K562 (cell line): Measurements from ENCODE around the gene NR3C1. TPM values are rescaled to one million over a fixed set of nuclear protein-coding genes. Genes with fewer than 3 reads are reported as not detected.

Source experiments
- BDP1 ChIP-seq: IDR thresholded peaks from 3 replicates; pipeline ENCODE4 v1.6.1; 2011; ENCODE audit not compliant: insufficient read length, insufficient read depth
- CBFA2T3 ChIP-seq: fragments of 450-650 bp; IDR thresholded peaks from 2 replicates; pipeline ENCODE4 v1.6.1; 2017
- DIDO1 ChIP-seq: fragments of 450-650 bp; IDR thresholded peaks from 2 replicates; pipeline ENCODE4 v1.6.1; 2016; ENCODE audit warnings: low read depth, missing biosample characterization, missing genetic modification characterization
- ESRRB ChIP-seq: fragments of 250-450 bp; sonication (Bioruptor Pico); IDR thresholded peaks from 2 replicates; pipeline ENCODE4 v1.5.0; 2020; ENCODE audit warnings: mild to moderate bottlenecking, moderate library complexity, borderline replicate concordance
- ETV5 ChIP-seq: sonication (generic); formaldehyde crosslinking; IDR thresholded peaks from 2 replicates; pipeline ENCODE4 v1.4.0; 2020; ENCODE audit warnings: low read depth, mild to moderate bottlenecking, missing genetic modification reagents
- NBN ChIP-seq: fragments of 450-650 bp; IDR thresholded peaks from 2 replicates; pipeline ENCODE4 v1.6.1; 2016; ENCODE audit warnings: low read depth, mild to moderate bottlenecking
- NR2C2 ChIP-seq, 2 experiments: fragments of 200-800 bp in 1 of 2; sonication (Bioruptor generic) in 1 of 2; sonication (generic) in 1 of 2; formaldehyde crosslinking in 1 of 2; IDR thresholded peaks; 2 replicates each; pipeline versions ENCODE4 v1.6.1 to v1.8.0; 2016 to 2022; ENCODE audit warnings: mild to moderate bottlenecking in 1 of 2, missing compliant biosample characterization in 1 of 2, missing genetic modification characterization in 1 of 2, missing genetic modification reagents in 1 of 2
- POLR2G ChIP-seq: fragments of 200-400 bp; formaldehyde crosslinking; IDR thresholded peaks from 2 replicates; pipeline ENCODE4 v1.6.1; 2017; ENCODE audit warnings: low read depth, mild to moderate bottlenecking, antibody characterized with exemption, low read length, moderate library complexity
- RFX1 ChIP-seq: fragments of 450-650 bp; IDR thresholded peaks from 2 replicates; pipeline ENCODE4 v1.6.1; 2016; ENCODE audit warnings: mild to moderate bottlenecking, moderate library complexity
- TARDBP ChIP-seq: fragments of 450-650 bp; IDR thresholded peaks from 2 replicates; pipeline ENCODE4 v1.6.1; 2016
- TRIM25 ChIP-seq: fragments of 450-650 bp; IDR thresholded peaks from 2 replicates; pipeline ENCODE4 v1.7.0; 2016; ENCODE audit warnings: borderline replicate concordance
- WHSC1 ChIP-seq: IDR thresholded peaks from one replicate; pipeline ENCODE4 v1.6.1; 2012; ENCODE audit warnings: low read length, control low read depth, inconsistent platforms
- ZNF239 ChIP-seq: fragments of 250-450 bp; sonication (Bioruptor Pico); IDR thresholded peaks from 2 replicates; pipeline ENCODE4 v1.4.0; 2020; ENCODE audit warnings: mild to moderate bottlenecking
- ZNF518B ChIP-seq: fragments of 250-450 bp; sonication (Bioruptor Pico); IDR thresholded peaks from 2 replicates; pipeline ENCODE4 v1.5.0; 2021; ENCODE audit warnings: mild to moderate bottlenecking, moderate library complexity
- polyA plus RNA-seq, 8 experiments: library from polyadenylated mRNA; depleted of rRNA in 4 of 8; stranded (reverse) in 5 of 8; unstranded in 3 of 8; fragments of >200 nt; fragmentation: Nextera tagmentation in 2 of 8; fragmentation: Illumina TruSeq in 1 of 8; extraction: Ambion mirVana in 2 of 8; extraction: Trizol in 1 of 8; gene quantifications; 2 replicates each; pipeline versions ENCODE4 v1.2.1 to v1.2.3, GENCODE V29; 2011 to 2014; ENCODE audit warnings: inconsistent platforms in 1 of 8, missing spikeins in 1 of 8
- total RNA-seq, 7 experiments: library from RNA; depleted of rRNA in 6 of 7; stranded (reverse); fragments of >200 nt in 6 of 7; fragmentation: Illumina TruSeq in 2 of 7; extraction: Trizol in 2 of 7; gene quantifications; 2 replicates each; pipeline versions ENCODE4 v1.2.1 to v1.2.3, GENCODE V29; 2011 to 2021; ENCODE audit warnings: low replicate concordance in 1 of 7
- TF ChIP-seq, protein P1 (sequence below): IDR thresholded peaks from 2 replicates; pipeline ENCODE4 v1.6.1; 2011; ENCODE audit warnings: borderline replicate concordance, low read depth, mild to moderate bottlenecking, moderate library complexity, low read length; ENCODE audit not compliant: insufficient read depth, poor library complexity, severe bottlenecking
- TF ChIP-seq, protein P2 (sequence below): sonication (generic); formaldehyde crosslinking; IDR thresholded peaks from 2 replicates; pipeline ENCODE4 v1.8.0; 2022; ENCODE audit warnings: missing genetic modification reagents, mild to moderate bottlenecking, moderate library complexity, borderline replicate concordance
- TF ChIP-seq, protein P3 (sequence below): fragments of 250-450 bp; sonication (Bioruptor Pico); IDR thresholded peaks from 2 replicates; pipeline ENCODE4 v1.8.0; 2022; ENCODE audit warnings: inconsistent platforms

Gene NR3C1
- total and polyA plus RNA-seq, 9 of the 15 experiments (the other 6 are each of a cell fraction or from before 2014, with no cell fraction given) = 8.2 to 36.0 (median 15.0) TPM

- no peak for TF ChIP-seq ZNF518B
- TF ChIP-seq POLR2G = peak; percentile 96
- no peak for TF ChIP-seq ZNF239 (CRISPR knock-in tag)
- no peak for TF ChIP-seq BDP1
- TF ChIP-seq NR2C2 (CRISPR knock-in tag; IDR thresholded peaks at IDR 0.05) = no peak
- peak; percentile 87 for TF ChIP-seq NR2C2 (tag; IDR thresholded peaks at IDR 0.05)
- TF ChIP-seq ESRRB (CRISPR knock-in tag) = no peak
- TF ChIP-seq RFX1 = no peak
- TF ChIP-seq CBFA2T3 = no peak
- TF ChIP-seq, protein P1, sequence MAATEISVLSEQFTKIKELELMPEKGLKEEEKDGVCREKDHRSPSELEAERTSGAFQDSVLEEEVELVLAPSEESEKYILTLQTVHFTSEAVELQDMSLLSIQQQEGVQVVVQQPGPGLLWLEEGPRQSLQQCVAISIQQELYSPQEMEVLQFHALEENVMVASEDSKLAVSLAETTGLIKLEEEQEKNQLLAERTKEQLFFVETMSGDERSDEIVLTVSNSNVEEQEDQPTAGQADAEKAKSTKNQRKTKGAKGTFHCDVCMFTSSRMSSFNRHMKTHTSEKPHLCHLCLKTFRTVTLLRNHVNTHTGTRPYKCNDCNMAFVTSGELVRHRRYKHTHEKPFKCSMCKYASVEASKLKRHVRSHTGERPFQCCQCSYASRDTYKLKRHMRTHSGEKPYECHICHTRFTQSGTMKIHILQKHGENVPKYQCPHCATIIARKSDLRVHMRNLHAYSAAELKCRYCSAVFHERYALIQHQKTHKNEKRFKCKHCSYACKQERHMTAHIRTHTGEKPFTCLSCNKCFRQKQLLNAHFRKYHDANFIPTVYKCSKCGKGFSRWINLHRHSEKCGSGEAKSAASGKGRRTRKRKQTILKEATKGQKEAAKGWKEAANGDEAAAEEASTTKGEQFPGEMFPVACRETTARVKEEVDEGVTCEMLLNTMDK = no peak
- TF ChIP-seq TRIM25 = no peak
- no peak for TF ChIP-seq TARDBP
- TF ChIP-seq NBN = no peak
- TF ChIP-seq, protein P2, sequence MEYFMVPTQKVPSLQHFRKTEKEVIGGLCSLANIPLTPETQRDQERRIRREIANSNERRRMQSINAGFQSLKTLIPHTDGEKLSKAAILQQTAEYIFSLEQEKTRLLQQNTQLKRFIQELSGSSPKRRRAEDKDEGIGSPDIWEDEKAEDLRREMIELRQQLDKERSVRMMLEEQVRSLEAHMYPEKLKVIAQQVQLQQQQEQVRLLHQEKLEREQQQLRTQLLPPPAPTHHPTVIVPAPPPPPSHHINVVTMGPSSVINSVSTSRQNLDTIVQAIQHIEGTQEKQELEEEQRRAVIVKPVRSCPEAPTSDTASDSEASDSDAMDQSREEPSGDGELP (CRISPR knock-in tag) = peak; percentile 75; the same call in 1 of the 2 replicates
- TF ChIP-seq, protein P3, sequence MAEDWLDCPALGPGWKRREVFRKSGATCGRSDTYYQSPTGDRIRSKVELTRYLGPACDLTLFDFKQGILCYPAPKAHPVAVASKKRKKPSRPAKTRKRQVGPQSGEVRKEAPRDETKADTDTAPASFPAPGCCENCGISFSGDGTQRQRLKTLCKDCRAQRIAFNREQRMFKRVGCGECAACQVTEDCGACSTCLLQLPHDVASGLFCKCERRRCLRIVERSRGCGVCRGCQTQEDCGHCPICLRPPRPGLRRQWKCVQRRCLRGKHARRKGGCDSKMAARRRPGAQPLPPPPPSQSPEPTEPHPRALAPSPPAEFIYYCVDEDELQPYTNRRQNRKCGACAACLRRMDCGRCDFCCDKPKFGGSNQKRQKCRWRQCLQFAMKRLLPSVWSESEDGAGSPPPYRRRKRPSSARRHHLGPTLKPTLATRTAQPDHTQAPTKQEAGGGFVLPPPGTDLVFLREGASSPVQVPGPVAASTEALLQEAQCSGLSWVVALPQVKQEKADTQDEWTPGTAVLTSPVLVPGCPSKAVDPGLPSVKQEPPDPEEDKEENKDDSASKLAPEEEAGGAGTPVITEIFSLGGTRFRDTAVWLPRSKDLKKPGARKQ (CRISPR knock-in tag) = no peak
- TF ChIP-seq DIDO1 = peak; percentile 81
- TF ChIP-seq ETV5 (CRISPR knock-in tag) = peak; percentile 43; the same call in 1 of the 2 replicates
- TF ChIP-seq WHSC1 = no peak
Observed at GRCh38 chr5:143405063-143405848, 1.8 kb upstream of the NR3C1 start (continued).
